ENCODE data around the gene HSD11B2. TPM values are rescaled to one million over a fixed set of nuclear protein-coding genes. Genes with fewer than 3 reads are reported as not detected.

The HSD11B2 gene
- total and polyA plus RNA-seq, 2 experiments from 2014 or later = 0.93 to 2.3 TPM

DNA sequence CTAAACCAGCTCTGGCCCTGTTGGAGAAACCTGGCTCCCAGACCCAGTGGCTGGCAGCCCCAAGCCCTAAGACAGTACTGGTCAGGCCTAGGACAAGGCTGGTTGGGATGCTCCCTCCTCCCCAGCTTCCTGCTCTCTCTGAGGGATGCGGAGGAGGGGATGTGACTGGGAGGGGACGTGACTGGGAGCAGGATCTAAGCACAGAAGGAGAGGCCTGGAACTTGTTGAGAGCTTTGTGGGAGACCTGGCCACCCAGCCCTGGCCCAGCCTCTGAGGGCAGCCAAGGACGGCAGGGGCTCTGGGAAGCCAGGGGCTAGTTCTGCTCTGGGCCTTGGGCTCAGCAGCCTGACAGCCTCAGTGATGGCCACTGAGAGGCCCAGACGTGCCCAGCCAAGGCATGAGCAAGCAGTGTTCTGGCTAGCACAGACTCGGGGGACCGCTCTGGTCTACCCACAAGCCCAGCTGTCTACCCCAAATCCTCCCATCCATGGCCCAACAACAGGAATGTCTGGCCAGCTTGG lies 27.3 kb downstream of the HSD11B2 start:
- Histone ChIP-seq H3K4me1 (ENCODE audit: insufficient read depth) (peaks cover 44% of the 10 kb centered on the region), H3K4me2 (no peak overlapping the region), H3K27ac (no peak overlapping the region), H3K9me2 (replicated peaks; ENCODE audit: insufficient read depth) (no peaks in the 10 kb centered on the region), H4K20me1 (ENCODE audit: insufficient read depth, poor library complexity, severe bottlenecking) (peaks cover 86% of the 10 kb centered on the region), H3K79me2 (peaks cover 69% of the 10 kb centered on the region), H3K4me3 (no peak overlapping the region), H3K36me3 (replicated peaks; ENCODE audit: insufficient read depth, low read depth) (no peaks in the 10 kb centered on the region), H3K9me3 (ENCODE audit: low read depth) (no peaks in the 10 kb centered on the region), H3K27me3 (no peaks in the 10 kb centered on the region), H2AFZ (no peak overlapping the region)
- TF ChIP-seq, protein P1, sequence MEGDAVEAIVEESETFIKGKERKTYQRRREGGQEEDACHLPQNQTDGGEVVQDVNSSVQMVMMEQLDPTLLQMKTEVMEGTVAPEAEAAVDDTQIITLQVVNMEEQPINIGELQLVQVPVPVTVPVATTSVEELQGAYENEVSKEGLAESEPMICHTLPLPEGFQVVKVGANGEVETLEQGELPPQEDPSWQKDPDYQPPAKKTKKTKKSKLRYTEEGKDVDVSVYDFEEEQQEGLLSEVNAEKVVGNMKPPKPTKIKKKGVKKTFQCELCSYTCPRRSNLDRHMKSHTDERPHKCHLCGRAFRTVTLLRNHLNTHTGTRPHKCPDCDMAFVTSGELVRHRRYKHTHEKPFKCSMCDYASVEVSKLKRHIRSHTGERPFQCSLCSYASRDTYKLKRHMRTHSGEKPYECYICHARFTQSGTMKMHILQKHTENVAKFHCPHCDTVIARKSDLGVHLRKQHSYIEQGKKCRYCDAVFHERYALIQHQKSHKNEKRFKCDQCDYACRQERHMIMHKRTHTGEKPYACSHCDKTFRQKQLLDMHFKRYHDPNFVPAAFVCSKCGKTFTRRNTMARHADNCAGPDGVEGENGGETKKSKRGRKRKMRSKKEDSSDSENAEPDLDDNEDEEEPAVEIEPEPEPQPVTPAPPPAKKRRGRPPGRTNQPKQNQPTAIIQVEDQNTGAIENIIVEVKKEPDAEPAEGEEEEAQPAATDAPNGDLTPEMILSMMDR (IDR thresholded peaks at IDR 0.05; ENCODE audit: poor library complexity) = no peak
- no peak for TF ChIP-seq EZH2 (IDR thresholded peaks at IDR 0.05; ENCODE audit: borderline replicate concordance)
- TF ChIP-seq EZH2phosphoT487 (IDR thresholded peaks at IDR 0.05; ENCODE audit: low read depth, severe bottlenecking, unreplicated experiment) = no peak
- no peak for DNase-seq (ENCODE audit: low spot score)
- WGBS (ENCODE audit: low lambda C conversion rate, missing lambda C conversion rate) = 88% methylated on average over 6 of the region's 6 CpGs

DNA sequence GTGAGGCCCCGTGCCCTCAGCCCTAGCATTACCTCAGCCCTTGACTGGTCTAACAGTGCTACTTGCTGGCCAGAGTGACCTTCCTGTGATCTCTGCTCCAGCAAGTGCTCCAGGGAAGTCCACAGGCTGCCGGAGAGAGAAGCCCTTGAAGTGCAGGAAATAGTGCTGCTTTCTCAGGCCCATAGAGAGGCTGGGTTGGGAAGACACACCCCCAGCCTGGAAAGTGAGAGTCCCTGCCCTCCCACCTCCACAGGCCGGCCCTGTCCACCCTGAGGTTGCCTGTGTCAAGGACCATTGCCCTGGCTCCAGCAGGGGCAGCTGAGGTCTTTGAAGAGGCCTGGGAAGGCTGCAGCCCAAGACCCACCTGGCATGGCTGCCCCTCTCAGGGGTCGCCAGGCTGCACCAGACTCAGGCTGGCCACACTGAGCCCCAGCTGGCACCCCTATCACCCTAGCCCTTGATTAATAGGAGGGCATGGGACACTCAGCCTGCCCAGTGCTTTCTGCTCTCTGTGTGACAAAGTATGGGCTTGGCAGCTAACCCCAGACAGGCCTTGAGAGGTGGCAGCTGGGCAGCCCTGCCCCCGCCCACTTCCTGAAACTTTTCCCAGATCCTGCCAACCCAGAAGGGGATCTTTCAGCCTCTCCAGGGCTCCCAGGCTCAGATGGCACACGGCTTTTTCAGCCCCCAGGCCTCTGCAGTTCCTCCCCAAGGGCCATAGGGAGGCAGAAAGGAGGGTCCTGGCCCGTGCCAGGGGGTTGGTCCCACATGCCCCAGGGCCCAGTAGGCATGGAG lies 28.3 kb downstream of the HSD11B2 start:
- Histone ChIP-seq H4K20me1 (ENCODE audit: insufficient read depth, poor library complexity, severe bottlenecking) (peaks cover 86% of the 10 kb centered on the region), H3K9me3 (ENCODE audit: low read depth) (no peaks in the 10 kb centered on the region), H3K36me3 (replicated peaks; ENCODE audit: insufficient read depth, low read depth) (no peaks in the 10 kb centered on the region), H3K4me1 (ENCODE audit: insufficient read depth) (peaks cover 44% of the 10 kb centered on the region), H3K4me2 (no peak overlapping the region), H2AFZ (no peak overlapping the region), H3K27ac (no peak overlapping the region), H3K9me2 (replicated peaks; ENCODE audit: insufficient read depth) (no peaks in the 10 kb centered on the region), H3K4me3 (no peak overlapping the region), H3K79me2 (peaks cover 76% of the 10 kb centered on the region), H3K27me3 (no peaks in the 10 kb centered on the region)
- TF ChIP-seq, protein P1 (IDR thresholded peaks at IDR 0.05; ENCODE audit: poor library complexity) = no peak
- no peak for TF ChIP-seq EZH2phosphoT487 (IDR thresholded peaks at IDR 0.05; ENCODE audit: low read depth, severe bottlenecking, unreplicated experiment)
- TF ChIP-seq EZH2 (IDR thresholded peaks at IDR 0.05; ENCODE audit: borderline replicate concordance) = no peak
- 77% methylated on average over 7 of the region's 7 CpGs for WGBS (ENCODE audit: low lambda C conversion rate, missing lambda C conversion rate)
- DNase-seq (ENCODE audit: low spot score) = no peak

DNA sequence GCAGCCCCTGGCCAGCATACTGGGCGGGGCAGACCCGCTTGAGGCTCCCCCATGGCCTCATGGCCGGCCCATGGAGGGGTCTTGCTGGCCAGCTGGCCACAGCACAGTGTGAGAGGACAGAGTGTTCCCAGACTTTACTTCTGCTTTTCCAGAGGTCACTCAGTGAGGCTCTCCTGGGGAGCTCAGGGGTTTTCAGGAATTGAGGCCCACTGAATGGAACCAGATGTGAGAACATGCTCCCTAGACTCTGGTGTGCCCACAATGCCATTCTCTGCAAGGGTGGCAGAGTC lies 28.9 kb downstream of the HSD11B2 start:
- H3K4me3 ChIP-seq = no peak overlapping the region
- no peaks in the 10 kb centered on the region for H3K9me3 ChIP-seq (ENCODE audit: low read depth)
- H3K9me2 ChIP-seq (replicated peaks; ENCODE audit: insufficient read depth) = no peaks in the 10 kb centered on the region
- TF ChIP-seq EZH2phosphoT487 (IDR thresholded peaks at IDR 0.05; ENCODE audit: low read depth, severe bottlenecking, unreplicated experiment) (no peak), EZH2 (IDR thresholded peaks at IDR 0.05; ENCODE audit: borderline replicate concordance) (no peak)
- TF ChIP-seq, protein P1 (IDR thresholded peaks at IDR 0.05; ENCODE audit: poor library complexity) = no peak
- peaks cover 86% of the 10 kb centered on the region for H4K20me1 ChIP-seq (ENCODE audit: insufficient read depth, poor library complexity, severe bottlenecking)
- H3K27ac ChIP-seq = no peak overlapping the region
- H3K27me3 ChIP-seq = no peaks in the 10 kb centered on the region
- no peak overlapping the region for H2AFZ ChIP-seq
- WGBS (ENCODE audit: low lambda C conversion rate, missing lambda C conversion rate) = 100% methylated on average over 3 of the region's 3 CpGs
- peaks cover 44% of the 10 kb centered on the region for H3K4me1 ChIP-seq (ENCODE audit: insufficient read depth)
- peaks cover 77% of the 10 kb centered on the region for H3K79me2 ChIP-seq
- no peak for DNase-seq (ENCODE audit: low spot score)
- H3K36me3 ChIP-seq (replicated peaks; ENCODE audit: insufficient read depth, low read depth) = no peaks in the 10 kb centered on the region
- no peak overlapping the region for H3K4me2 ChIP-seq
